WERI-Rb-1 (cell line): Measurements from ENCODE around the gene AGPAT2.

Experiments
- DNase-seq: peaks from one replicate; pipeline ENCODE4 v3.0.0-alpha.2; 2020
- H3K27ac ChIP-seq: fragments of 250-450 bp; sonication (Bioruptor Pico); 2 replicates; pipeline ENCODE4 v1.5.1; 2020; ENCODE audit warnings: mild to moderate bottlenecking, moderate library complexity
- H3K27me3 ChIP-seq: fragments of 250-450 bp; sonication (Bioruptor Pico); 2 replicates; pipeline ENCODE4 v1.5.1; 2021; ENCODE audit warnings: mild to moderate bottlenecking, low read depth, moderate library complexity; ENCODE audit not compliant: insufficient read depth, severe bottlenecking
- H3K36me3 ChIP-seq: fragments of 250-450 bp; sonication (Bioruptor Pico); 2 replicates; pipeline ENCODE4 v1.5.1; 2020; ENCODE audit warnings: mild to moderate bottlenecking, moderate library complexity
- H3K4me3 ChIP-seq: 2 replicates; pipeline ENCODE4 v1.5.1; 2011; ENCODE audit warnings: low read depth, mild to moderate bottlenecking, control low read depth, low read length
- H3K9me3 ChIP-seq: fragments of 250-450 bp; sonication (Bioruptor Pico); 2 replicates; pipeline ENCODE4 v1.5.1; 2021; ENCODE audit warnings: mild to moderate bottlenecking, moderate library complexity; ENCODE audit not compliant: severe bottlenecking
- CTCF ChIP-seq: IDR thresholded peaks from 2 replicates; pipeline ENCODE4 v1.5.1; 2011; ENCODE audit warnings: low read depth, mild to moderate bottlenecking, control low read depth, inconsistent platforms, low read length

Gene AGPAT2

GRCh38 chr9:136646827-136647711 lies 40.2 kb downstream of the AGPAT2 start:
- Histone ChIP-seq H3K27ac (no peak overlapping the region), H3K9me3 (no peaks in the 10 kb centered on the region), H3K4me3 (no peak overlapping the region), H3K27me3 (no peaks in the 10 kb centered on the region), H3K36me3 (no peaks in the 10 kb centered on the region)
- no peak for DNase-seq
- TF ChIP-seq CTCF: no peak

- 0 out of 2 replicates have a peak, but pooled peaks have one; percentile 1 for TF ChIP-seq CTCF
- Histone ChIP-seq H3K27ac (no peak overlapping the region), H3K4me3 (no peak overlapping the region), H3K9me3 (no peaks in the 10 kb centered on the region), H3K27me3 (no peaks in the 10 kb centered on the region), H3K36me3 (no peaks in the 10 kb centered on the region)
- no peak for DNase-seq
Measured at GRCh38 chr9:136645903-136646754, 41.1 kb downstream of the AGPAT2 start.

- DNase-seq: no peak
- H3K27ac ChIP-seq: no peak overlapping the region
- TF ChIP-seq CTCF: no peak
- no peak overlapping the region for H3K4me3 ChIP-seq
- H3K36me3 ChIP-seq: no peaks in the 10 kb centered on the region
- no peaks in the 10 kb centered on the region for H3K27me3 ChIP-seq
- H3K9me3 ChIP-seq: no peaks in the 10 kb centered on the region
Measured at GRCh38 chr9:136645352-136645902, 41.8 kb downstream of the AGPAT2 start.

- no peaks in the 10 kb centered on the region for H3K9me3 ChIP-seq
- peak; percentile 95 for TF ChIP-seq CTCF
- no peaks in the 10 kb centered on the region for H3K36me3 ChIP-seq
- DNase-seq: no peak
- no peaks in the 10 kb centered on the region for H3K27me3 ChIP-seq
- H3K4me3 ChIP-seq: peak overlapping the region; percentile 35
- 0 out of 2 replicates have a peak overlapping the region, but pooled peaks have one; percentile 30 for H3K27ac ChIP-seq
Measured at GRCh38 chr9:136644593-136645351, 42.5 kb downstream of the AGPAT2 start.

GRCh38 chr9:136644343-136644592 lies 43.0 kb downstream of the AGPAT2 start:
- no peak overlapping the region for H3K27ac ChIP-seq
- no peak for TF ChIP-seq CTCF
- H3K4me3 ChIP-seq: peak overlapping the region; percentile 35
- no peaks in the 10 kb centered on the region for H3K27me3 ChIP-seq
- DNase-seq: peak; percentile 88
- H3K9me3 ChIP-seq: no peaks in the 10 kb centered on the region
- H3K36me3 ChIP-seq: no peaks in the 10 kb centered on the region
